Daoy (cell line): ENCODE results near the gene POLD1. TPM values are rescaled to one million over a fixed set of nuclear protein-coding genes. Genes with fewer than 3 reads are reported as not detected.

Source experiments
- DNase-seq: peaks from one replicate; pipeline ENCODE4 v3.0.0-alpha.2; 2015; ENCODE audit warnings: low read depth
- total RNA-seq: library from RNA; depleted of rRNA; stranded (reverse); fragments of >200 nt; shearing (Covaris generic); gene quantifications from 2 replicates; pipeline ENCODE4 v1.2.3, GENCODE V29; 2014; rRNA removed

POLD1 gene
- total RNA-seq, 1 experiment from 2014 or later, result 99.5 TPM

- no peak for DNase-seq
Measured at GRCh38 chr19:50466706-50467039, 82.5 kb downstream of the POLD1 start.

DNA sequence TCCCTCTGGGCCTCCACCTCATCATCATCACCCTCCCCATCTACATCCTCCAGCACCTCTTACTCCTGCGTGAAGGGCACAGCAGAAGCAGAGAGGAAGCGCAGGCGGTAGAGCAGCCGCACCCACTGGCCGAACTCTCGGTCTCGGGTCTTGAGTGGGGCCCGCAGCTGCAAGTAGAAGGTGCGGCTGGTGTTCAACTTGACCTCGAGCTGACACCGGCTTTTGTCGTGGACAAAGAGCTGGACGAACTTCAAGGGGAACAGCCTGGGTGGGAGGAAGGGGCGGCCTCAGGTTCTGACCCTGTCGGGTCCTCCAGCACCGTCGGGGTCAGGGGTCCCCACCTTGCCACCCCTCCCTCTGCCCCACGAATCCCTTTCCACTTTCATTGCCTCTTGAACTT, 83.4 kb downstream of the POLD1 start:
- no peak for DNase-seq

Other genes starting within 250 kb of the POLD1 start
- not detected in 2 replicates for gene IZUMO2, start 221.1 kb upstream of the POLD1 start, total RNA-seq
- gene MYH14, start 180.7 kb upstream of the POLD1 start, total RNA-seq, result 7.2 and 10.3 TPM in 2 replicates
- gene KCNC3, start 55.0 kb upstream of the POLD1 start, total RNA-seq, result 0.06 and 0.15 TPM in 2 replicates
- gene NAPSA, start 18.7 kb upstream of the POLD1 start, total RNA-seq, result not detected in 2 replicates
- gene NR1H2, start 7.9 kb upstream of the POLD1 start, total RNA-seq, result 61.1 and 77.3 TPM in 2 replicates
- not detected in 2 replicates for gene SPIB, start 34.6 kb downstream of the POLD1 start, total RNA-seq
- gene MYBPC2, start 48.5 kb downstream of the POLD1 start, total RNA-seq, result not detected in 2 replicates
- 98.2 and 135 TPM in 2 replicates for gene EMC10, start 92.2 kb downstream of the POLD1 start, total RNA-seq
- 0.46 and 0.95 TPM in 2 replicates for gene GARIN5A, start 92.5 kb downstream of the POLD1 start, total RNA-seq
- 17.6 and 26.2 TPM in 2 replicates for gene JOSD2, start 126.8 kb downstream of the POLD1 start, total RNA-seq
- gene ASPDH, start 129.6 kb downstream of the POLD1 start, total RNA-seq, result not detected in 2 replicates
- 1.8 and 5.6 TPM in 2 replicates for gene LRRC4B, start 184.1 kb downstream of the POLD1 start, total RNA-seq